CMK (cell line): ENCODE data around the gene FAM222B.
"Not testable (repeated sequence)": the region's sequence is repeated elsewhere in the genome, so short reads cannot be mapped to it uniquely, and the experiment has no call there.

Experiments used
- DNase-seq: peaks from one replicate; pipeline ENCODE4 v3.0.0-alpha.2; 2010; ENCODE audit warnings: low read depth

FAM222B gene

DNA sequence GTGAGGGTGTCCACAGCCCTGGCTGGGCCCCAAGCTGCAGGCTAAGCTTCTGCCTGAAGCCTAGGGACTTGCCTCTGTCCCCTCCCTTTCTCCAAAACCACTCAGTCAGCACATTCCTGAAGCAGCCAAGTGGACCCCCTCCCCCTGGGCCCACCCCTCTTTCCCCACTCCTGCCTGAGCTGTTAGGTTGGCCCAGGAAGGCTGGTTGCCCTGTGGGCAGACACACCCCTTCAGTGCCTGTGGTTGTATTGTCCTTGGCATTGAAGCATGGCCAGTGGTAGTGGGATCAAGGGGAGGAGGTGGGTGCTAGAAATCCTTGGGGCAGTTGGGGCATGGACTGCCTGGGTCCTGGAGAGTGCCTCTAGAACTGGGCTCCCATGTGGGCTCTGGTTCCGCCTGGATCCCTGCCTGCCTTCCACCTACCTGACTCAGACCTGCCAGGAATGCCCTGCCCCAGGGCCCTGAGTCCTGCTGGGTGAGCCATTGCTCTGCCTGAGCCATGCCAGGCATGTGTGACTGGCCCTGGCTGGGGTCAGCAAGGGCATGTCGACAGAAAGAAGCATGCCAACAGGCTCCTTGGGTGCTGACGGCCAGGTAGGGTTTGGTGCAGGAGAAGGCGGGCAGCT, 96.7 kb downstream of the FAM222B start:
- DNase-seq: no peak

DNA sequence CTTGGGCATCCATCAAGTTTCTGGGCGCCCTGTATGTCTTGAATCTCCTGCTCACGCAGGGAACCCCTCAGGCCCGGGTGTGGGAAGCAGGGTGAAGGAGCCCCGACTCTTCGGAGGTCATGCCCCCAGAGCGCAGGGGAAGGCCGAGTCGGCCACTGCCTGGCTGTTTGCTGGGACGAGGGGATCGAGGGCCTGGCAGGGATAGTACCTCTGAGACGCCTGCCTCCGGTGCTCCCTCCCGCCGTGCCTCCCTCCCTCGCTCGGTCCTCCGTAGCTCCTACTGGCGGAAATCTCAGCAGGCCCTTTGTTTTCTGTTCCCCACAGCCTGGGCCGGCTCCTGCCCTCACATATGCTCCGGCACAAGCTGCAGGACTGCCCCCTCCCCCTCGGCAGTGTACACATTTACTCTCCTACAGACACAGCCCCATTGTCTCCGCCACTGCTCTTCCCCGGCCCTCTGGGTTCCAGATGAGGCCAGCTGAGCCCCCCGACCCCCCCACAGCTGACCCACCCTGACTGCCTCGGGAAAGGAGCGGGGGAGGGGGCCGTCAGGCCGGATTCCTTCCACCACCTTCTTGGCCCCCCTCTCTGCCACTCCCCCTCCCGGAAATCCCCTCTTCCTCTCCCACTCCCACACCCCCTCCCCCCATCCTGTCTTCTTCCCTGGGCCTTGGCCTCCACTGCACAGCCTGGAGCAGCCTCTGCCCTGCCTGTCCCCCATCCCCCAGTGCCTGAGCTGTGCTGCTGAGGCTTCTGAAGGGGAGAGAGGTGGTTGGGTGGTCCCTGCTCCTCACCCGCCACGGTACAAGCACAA, 97.4 kb downstream of the FAM222B start:
- DNase-seq: no peak

DNA sequence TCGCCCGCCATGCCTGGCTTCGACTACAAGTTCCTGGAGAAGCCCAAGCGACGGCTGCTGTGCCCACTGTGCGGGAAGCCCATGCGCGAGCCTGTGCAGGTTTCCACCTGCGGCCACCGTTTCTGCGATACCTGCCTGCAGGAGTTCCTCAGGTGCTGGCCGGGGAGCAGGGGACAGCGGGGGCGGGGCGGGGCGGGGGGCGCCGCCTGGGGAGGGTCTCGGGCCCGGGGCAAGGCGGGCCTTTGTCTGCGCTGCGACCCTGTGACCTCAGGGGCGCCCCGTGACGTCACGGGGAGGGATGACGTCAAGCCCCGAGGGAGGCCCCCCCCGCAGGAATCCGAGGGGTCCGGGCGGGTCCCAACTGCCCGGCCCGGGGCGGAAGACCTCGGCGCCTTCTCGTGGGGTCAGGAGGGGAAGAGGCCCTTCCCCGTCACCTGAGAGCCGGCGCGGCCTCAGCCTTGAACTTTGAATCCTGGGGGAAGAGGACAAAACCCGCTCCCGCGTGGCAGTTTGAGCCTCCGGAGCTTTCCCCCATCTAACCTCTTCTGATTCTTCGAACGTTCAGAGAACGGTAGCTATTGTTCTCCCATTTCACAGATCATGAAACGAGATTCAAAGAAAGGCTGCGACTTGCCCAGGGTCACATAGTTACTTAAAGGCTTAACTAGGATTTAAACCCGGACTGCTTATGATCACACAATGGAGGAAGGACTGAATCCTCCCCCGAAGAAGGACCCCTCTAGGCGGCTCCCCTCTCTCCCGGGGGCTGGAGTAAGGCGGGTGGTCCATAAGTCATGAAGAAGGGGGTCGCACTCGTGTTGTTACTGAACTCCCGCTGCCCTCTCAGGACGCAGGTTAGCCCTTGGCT, 98.3 kb downstream of the FAM222B start:
- no peak for DNase-seq

- DNase-seq: peak; percentile 74
Measured at GRCh38 chr17:28743243-28744103, 99.1 kb downstream of the FAM222B start, which contains the start of gene TRAF4. Gene TRAF4, plus strand, starts transcription at chr17:28744011. Its CDS starts 102 bp downstream, at chr17:28744113.

GRCh38 chr17:28741358-28742349, 100.9 kb downstream of the FAM222B start:
- peak; percentile 98 for DNase-seq

GRCh38 chr17:28740406-28741357, 101.9 kb downstream of the FAM222B start:
- no peak for DNase-seq

DNA sequence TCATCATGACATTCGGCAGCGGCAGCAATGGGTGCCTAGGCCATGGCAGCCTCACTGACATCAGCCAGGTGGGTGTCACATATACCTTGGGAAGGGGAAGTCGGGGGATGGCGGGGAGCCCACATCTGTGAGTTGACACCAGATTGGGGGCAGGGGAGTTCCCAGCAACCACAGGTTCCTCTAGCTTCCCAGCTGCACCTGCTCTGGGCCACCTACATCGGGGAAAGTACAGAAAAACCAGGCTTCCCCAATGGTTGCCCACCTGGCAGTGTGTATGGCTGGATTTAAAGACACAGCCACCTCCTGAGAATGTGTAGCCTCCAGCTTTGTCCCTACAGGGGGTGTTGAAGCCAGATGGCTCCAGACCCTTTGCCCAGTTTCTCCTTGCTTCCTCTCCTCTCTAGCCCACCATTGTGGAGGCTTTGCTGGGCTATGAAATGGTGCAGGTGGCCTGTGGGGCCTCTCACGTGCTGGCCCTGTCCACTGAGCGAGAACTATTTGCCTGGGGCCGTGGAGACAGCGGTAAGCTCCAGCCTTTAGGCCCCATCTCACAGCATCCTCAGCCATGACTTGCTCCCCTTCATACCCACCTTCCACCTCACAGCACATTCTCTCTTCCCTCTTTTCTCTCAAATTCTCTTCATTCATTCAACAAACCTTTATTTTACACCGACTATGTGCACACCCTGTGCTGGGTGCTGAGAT, 103.8 kb downstream of the FAM222B start:
- DNase-seq: no peak

GRCh38 chr17:28737770-28738679, 104.6 kb downstream of the FAM222B start:
- DNase-seq: no peak

DNA sequence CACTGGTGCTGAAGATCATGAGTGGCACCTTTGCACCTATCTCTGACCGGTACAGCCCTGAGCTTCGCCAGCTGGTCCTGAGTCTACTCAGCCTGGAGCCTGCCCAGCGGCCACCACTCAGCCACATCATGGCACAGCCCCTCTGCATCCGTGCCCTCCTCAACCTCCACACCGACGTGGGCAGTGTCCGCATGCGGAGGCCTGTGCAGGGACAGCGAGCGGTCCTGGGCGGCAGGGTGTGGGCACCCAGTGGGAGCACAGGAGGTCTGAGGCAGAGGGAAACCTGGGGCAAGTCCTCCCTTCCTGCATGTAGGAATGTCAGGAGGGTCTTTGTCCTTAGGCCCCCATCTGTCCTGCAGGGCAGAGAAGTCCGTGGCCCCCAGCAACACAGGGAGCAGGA, 105.3 kb downstream of the FAM222B start:
- no peak for DNase-seq

- DNase-seq: not testable (repeated sequence)
Measured at GRCh38 chr17:28735913-28736769, 106.4 kb downstream of the FAM222B start.

- no peak for DNase-seq
Measured at GRCh38 chr17:28735242-28735722, 107.3 kb downstream of the FAM222B start.

DNA sequence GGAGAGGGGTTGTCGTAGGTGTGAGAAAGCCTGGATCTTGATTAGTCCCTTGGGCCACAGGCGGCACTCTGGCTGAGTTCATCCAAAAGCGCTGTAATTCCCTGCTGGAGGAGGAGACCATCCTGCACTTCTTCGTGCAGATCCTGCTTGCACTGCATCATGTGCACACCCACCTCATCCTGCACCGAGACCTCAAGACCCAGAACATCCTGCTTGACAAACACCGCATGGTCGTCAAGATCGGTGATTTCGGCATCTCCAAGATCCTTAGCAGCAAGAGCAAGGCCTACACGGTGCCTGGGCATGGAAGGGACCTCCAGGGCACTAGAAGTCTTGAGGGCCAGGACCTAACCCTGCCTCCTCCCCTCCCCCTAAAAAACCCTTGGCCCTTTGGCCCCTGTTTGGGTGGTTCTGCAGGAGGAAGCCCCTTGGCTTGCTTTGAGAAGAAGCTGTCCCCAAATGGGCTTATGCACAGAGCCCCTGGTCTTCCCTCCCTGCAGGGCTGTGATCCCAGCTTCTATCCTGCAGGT, 107.8 kb downstream of the FAM222B start:
- no peak for DNase-seq

DNA sequence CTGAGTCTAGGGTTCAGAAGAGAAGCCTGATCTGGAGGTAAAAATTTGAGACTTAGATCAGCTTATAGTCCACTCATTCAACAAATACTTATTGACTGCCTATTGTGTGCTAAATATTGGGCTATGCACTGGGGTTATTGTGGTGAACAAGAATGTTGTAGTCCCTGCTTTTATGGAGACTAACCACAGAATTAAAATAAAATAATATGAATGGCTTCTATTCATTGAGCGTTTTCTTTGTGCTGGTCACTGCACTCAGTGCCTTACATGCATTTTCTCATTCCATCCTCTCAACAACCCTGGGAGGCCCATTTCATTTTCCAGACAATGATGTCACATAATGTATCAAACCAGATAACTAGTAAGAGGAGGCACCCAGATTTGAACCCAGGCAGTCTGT, 109.2 kb downstream of the FAM222B start:
- DNase-seq: no peak

GRCh38 chr17:28729950-28730330, 112.7 kb downstream of the FAM222B start:
- DNase-seq: no peak

GRCh38 chr17:28728364-28729200, 114.0 kb downstream of the FAM222B start, which contains the start of gene NEK8:
Gene NEK8, plus strand, starts transcription at chr17:28728788. Its CDS starts 26 bp downstream, at chr17:28728814.
- DNase-seq: peak; percentile 89
